ENCODE results near the gene LRP5.
"Not testable (repeated sequence)": the region's sequence is repeated elsewhere in the genome, so short reads cannot be mapped to it uniquely, and the experiment has no call there.

LRP5 gene

GRCh38 chr11:68282141-68282860 lies 30.1 kb upstream of the LRP5 start:
- in situ Hi-C loops (cut with MboI; ENCODE audit: low sequenced_read_pairs), result no loop called here

- in situ Hi-C loops (cut with MboI; ENCODE audit: low sequenced_read_pairs), result no loop called here
Measured at GRCh38 chr11:68282861-68283230, 29.5 kb upstream of the LRP5 start.

- in situ Hi-C loops (cut with MboI; ENCODE audit: low sequenced_read_pairs), result not testable (repeated sequence)
Measured at GRCh38 chr11:68284588-68284987, 27.8 kb upstream of the LRP5 start.

GRCh38 chr11:68287419-68287818 lies 25.0 kb upstream of the LRP5 start:
- in situ Hi-C loops (cut with MboI; ENCODE audit: low sequenced_read_pairs), result no loop called here

DNA sequence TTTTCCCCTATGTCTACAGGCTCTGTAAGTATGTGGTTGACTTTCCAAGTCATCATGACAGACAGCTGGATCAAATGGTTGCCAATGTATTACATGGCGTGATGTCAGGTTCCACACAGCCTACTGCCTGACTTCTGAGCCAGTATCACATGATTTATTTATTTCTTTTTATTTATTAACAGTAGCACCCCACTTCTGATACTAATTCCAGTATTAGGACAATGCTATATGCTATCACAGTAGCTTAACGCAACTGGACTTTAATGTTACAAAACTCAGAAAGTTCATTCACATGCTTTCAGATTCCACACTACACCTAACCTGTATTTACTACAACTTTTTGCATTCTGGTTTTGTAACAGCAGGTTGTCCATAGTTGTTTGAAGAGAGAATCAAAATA lies 22.9 kb upstream of the LRP5 start:
- in situ Hi-C loops (cut with MboI; ENCODE audit: low sequenced_read_pairs), result no loop called here

- in situ Hi-C loops (cut with MboI; ENCODE audit: low sequenced_read_pairs), result no loop called here
Measured at GRCh38 chr11:68293708-68294107, 18.7 kb upstream of the LRP5 start.

DNA sequence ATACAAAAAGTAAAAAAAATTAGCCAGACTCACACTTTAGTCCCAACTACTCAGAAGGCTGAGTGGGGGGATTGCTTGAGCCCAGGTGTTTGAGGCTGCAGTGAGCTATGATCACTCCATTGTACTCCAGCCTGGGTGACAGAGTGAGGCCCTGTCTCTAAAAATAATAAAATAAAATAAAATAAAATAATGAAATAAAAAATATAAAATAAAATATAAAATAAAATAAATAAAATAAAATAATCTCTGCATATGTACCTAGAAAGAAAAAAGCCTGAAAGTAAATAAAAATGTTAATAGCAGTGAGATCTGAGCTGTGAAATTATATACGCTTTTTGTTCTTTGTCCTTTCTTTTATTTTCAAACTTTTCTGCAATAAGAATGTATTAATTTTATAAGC lies 17.1 kb upstream of the LRP5 start:
- in situ Hi-C loops (cut with MboI; ENCODE audit: low sequenced_read_pairs), result no loop called here

- in situ Hi-C loops (cut with MboI; ENCODE audit: low sequenced_read_pairs), result no loop called here
Measured at GRCh38 chr11:68295940-68296339, 16.5 kb upstream of the LRP5 start.

GRCh38 chr11:68296344-68297051 lies 15.9 kb upstream of the LRP5 start:
- in situ Hi-C loops (cut with MboI; ENCODE audit: low sequenced_read_pairs), result no loop called here

DNA sequence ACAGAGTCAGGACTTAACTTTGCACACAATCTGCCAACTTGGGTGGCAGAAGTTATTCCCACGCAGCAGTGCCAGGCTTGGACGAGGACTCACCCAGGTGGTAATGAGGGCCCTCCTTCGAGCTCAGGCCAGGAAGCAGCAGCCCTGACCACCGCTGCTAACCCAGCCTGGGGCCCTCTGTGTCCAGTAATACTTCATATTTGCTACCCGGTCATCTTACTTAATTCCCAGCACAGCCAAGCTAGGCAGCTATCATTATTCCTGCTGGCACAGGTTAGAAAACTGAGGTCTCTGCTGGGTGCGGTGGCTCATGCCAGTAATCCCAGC lies 15.4 kb upstream of the LRP5 start:
- in situ Hi-C loops (cut with MboI; ENCODE audit: low sequenced_read_pairs), result no loop called here

GRCh38 chr11:68297494-68297811 lies 14.9 kb upstream of the LRP5 start:
- in situ Hi-C loops (cut with MboI; ENCODE audit: low sequenced_read_pairs), result no loop called here

DNA sequence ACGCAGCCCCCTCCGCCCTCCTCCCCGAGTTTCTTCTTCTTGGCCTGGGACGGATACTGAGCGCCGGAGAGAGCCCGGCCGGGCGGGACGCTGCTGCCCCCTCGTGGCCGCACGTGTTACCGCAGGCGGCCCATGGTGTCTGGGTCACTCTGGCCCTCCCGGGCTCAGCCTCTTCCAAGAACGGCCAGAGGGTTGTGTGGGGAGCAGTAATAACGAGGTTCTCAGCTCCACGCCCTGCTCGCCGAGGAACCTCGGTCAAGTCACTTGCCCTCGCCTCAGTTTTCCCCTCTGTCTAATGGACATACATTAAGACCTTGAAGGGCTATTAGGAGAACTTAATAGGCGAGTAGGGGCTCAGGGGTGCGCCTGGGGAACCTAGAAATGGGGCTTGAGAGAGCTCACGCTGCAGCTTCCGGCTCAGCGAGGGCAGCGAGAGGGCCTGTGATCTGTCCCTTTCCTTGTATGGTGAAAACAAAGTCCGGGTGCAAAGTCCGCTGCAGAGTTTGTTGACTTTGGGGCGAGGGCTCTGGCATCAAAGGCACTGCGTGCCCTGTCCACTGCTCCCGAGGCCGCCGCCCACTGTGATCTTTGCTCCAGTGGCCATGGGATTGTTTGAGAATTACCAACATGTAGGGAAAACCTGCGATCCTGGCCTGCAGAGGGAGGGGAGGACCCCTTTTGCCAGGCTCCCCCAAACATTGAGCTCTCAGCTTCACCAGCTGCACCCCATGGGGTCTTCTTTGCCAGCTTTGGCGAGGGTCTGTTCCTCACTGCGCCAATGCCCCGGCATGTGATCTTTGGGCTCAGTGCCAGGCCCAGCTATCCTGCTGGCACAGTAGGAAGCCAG lies 14.4 kb upstream of the LRP5 start:
- in situ Hi-C loops (cut with MboI; ENCODE audit: low sequenced_read_pairs), result no loop called here

GRCh38 chr11:68298659-68299516 lies 13.5 kb upstream of the LRP5 start:
- in situ Hi-C loops (cut with MboI; ENCODE audit: low sequenced_read_pairs), result no loop called here

- in situ Hi-C loops (cut with MboI; ENCODE audit: low sequenced_read_pairs), result not testable (repeated sequence)
Measured at GRCh38 chr11:68299517-68299879, 12.9 kb upstream of the LRP5 start.

DNA sequence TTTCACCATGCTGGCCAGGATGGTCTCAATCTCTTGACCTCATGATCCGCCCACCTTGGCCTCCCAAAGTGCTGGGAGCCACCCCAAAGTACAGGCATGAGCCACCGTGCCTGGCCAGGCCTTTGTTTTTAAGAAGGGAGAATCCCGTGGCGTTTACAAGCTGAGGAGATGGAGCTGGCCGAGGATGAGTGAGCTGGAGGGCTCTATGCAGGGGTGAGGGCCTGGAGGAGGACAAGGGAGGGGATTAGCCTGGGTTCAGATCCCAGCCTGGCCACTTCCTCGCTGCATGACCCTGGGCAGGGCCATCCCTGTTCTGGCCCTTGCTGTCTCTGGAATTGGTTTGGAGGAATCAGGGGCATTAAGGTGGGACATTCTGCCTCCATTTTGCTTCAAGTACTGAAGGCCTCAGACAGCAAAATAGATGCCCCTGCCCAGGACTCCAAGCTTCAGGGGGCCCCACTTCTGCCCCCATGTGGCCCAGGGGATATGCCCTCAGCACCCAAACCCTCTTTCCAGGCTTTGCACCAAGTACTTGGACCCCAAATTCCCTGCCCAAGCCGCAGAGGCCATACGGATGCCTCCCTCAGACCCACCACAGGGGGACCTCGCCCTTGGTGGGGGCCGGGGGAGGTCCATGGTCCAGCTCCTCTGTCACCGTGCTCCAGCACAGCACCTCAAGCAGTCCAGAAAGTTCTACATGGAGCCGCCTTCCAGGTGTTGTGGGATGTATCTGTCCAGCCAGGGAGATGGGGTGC lies 12.1 kb upstream of the LRP5 start:
- in situ Hi-C loops (cut with MboI; ENCODE audit: low sequenced_read_pairs), result no loop called here

DNA sequence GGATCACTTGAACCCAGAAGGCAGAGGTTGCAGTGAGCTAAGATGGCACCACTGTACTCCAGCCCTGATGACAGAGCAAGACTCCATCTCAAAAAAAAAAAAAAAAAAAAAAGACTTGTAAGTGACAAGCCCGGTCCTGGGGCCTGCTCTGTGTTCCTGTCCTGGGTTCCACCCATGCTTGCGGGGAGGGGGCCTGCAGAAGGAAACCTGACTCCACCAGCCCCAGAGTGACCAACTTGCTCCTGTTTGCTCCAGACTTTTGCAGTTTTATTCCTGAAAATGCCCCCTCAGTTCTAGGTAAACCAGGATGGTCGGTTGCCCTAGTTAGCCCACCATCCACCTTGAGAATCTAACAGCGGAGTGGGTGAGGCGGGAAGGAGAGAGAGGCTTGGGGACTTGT lies 10.1 kb upstream of the LRP5 start:
- in situ Hi-C loops (cut with MboI; ENCODE audit: low sequenced_read_pairs), result no loop called here

- in situ Hi-C loops (cut with MboI; ENCODE audit: low sequenced_read_pairs), result no loop called here
Measured at GRCh38 chr11:68302670-68303069, 9.7 kb upstream of the LRP5 start.

- in situ Hi-C loops (cut with MboI; ENCODE audit: low sequenced_read_pairs), result no loop called here
Measured at GRCh38 chr11:68303083-68303482, 9.3 kb upstream of the LRP5 start.

- in situ Hi-C loops (cut with MboI; ENCODE audit: low sequenced_read_pairs), result no loop called here
Measured at GRCh38 chr11:68303982-68304780, 8.2 kb upstream of the LRP5 start.

DNA sequence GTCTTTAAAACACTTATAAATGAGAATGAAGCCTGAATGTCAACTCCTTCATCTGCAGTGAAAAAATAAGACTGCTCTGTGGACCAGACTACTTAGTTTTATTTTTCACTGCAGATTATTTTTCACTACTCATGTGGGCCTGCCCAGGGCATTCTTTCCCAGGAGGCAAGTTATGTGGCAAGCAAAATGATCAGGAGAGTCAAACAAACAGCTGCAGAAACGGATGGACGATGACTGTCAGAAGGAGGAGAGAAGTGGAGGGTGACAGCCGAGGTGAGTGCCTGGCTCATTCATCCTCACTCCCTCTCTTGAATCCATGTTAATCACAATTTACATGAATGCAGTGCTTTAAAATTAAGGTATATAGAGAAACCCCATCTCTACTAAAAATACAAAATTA lies 5.8 kb upstream of the LRP5 start:
- in situ Hi-C loops (cut with MboI; ENCODE audit: low sequenced_read_pairs), result no loop called here
